Caco-2 (cell line): ENCODE results near the gene MR1. TPM values are rescaled to one million over a fixed set of nuclear protein-coding genes. Genes with fewer than 3 reads are reported as not detected.
A peak's percentile ranks its signal among the peaks of the same experiment; 100 is the strongest.

Experiments used
- BruUV-seq: library from RNA; stranded (reverse); fragments of 400-500 nt; replicated peaks from 2 replicates; lab custom pipeline; 2021; lab: Mats Ljungman, UMichigan
- CTCF ChIA-PET: fragments of 300-600 bp; sonication (Branson Sonifier 250); formaldehyde crosslinking; loops from one replicate; lab custom pipeline; 2022; ENCODE audit warnings: antibody characterized with exemption; lab: Charles Lee
- POLR2A ChIA-PET: fragments of 300-600 bp; sonication (Branson Sonifier 250); formaldehyde crosslinking; loops from one replicate; lab custom pipeline; 2022; ENCODE audit warnings: antibody characterized with exemption; lab: Charles Lee
- DNase-seq, 2 experiments: peaks; one replicate each; pipeline versions ENCODE4 v3.0.0 to v3.0.0-alpha.2; 2020 to 2022
- H3K27me3 ChIP-seq: replicated peaks from 2 replicates; pipeline ENCODE4 v1.6.0; 2011; ENCODE audit warnings: low read length; ENCODE audit not compliant: control insufficient read depth, insufficient read depth
- H3K36me3 ChIP-seq: 2 replicates; pipeline ENCODE4 v1.5.1; 2011; ENCODE audit warnings: low read length; ENCODE audit not compliant: control insufficient read depth, insufficient read depth
- H3K4me1 ChIP-seq: fragments of 250-450 bp; sonication (Bioruptor Pico); 2 replicates; pipeline ENCODE4 v1.5.1; 2020; ENCODE audit warnings: mild to moderate bottlenecking
- H3K4me3 ChIP-seq: 2 replicates; pipeline ENCODE4 v1.5.1; 2011; ENCODE audit warnings: low read depth, mild to moderate bottlenecking, control low read depth, low read length
- H3K9me3 ChIP-seq: fragments of 250-450 bp; sonication (Bioruptor Pico); 2 replicates; pipeline ENCODE4 v1.5.1; 2020; ENCODE audit warnings: mild to moderate bottlenecking, moderate library complexity
- H3K27ac Mint-ChIP-seq: one replicate; pipeline ENCODE4 v1.8.0; 2022; ENCODE audit warnings: mixed read lengths; ENCODE audit not compliant: unreplicated experiment
- H3K27me3 Mint-ChIP-seq: one replicate; pipeline ENCODE4 v1.8.0; 2022; ENCODE audit warnings: mixed read lengths; ENCODE audit not compliant: insufficient read depth, unreplicated experiment
- H3K36me3 Mint-ChIP-seq: one replicate; pipeline ENCODE4 v1.8.0; 2022; ENCODE audit warnings: mild to moderate bottlenecking, mixed read lengths; ENCODE audit not compliant: insufficient read depth, unreplicated experiment
- H3K4me1 Mint-ChIP-seq: one replicate; pipeline ENCODE4 v1.8.0; 2022; ENCODE audit warnings: low read depth, mixed read lengths; ENCODE audit not compliant: unreplicated experiment
- H3K4me3 Mint-ChIP-seq: one replicate; pipeline ENCODE4 v1.8.0; 2022; ENCODE audit warnings: mild to moderate bottlenecking, moderate library complexity, mixed read lengths; ENCODE audit not compliant: unreplicated experiment
- H3K9me3 Mint-ChIP-seq: one replicate; pipeline ENCODE4 v1.8.0; 2022; ENCODE audit warnings: mixed read lengths; ENCODE audit not compliant: unreplicated experiment
- CTCF ChIP-seq, 2 experiments: fragments of 200-600 bp in 1 of 2; IDR thresholded peaks; 1 replicate in 1 of 2; 2 replicates in 1 of 2; pipeline versions ENCODE4 v1.5.1 to v1.8.0; 2011 to 2022; ENCODE audit warnings: antibody characterized with exemption in 1 of 2, control low read depth in 1 of 2, inconsistent platforms in 1 of 2, low read depth in 1 of 2, low read length in 1 of 2, mild to moderate bottlenecking in 1 of 2, moderate library complexity in 1 of 2; ENCODE audit not compliant: insufficient read depth in 1 of 2, severe bottlenecking in 1 of 2, unreplicated experiment in 1 of 2
- intact Hi-C: fragments of 100-400 bp; cut with micrococcal nuclease; formaldehyde crosslinking; loops from one replicate; pipeline ENCODE4 v1.10.0; 2022; ENCODE audit not compliant: unreplicated experiment
- total RNA-seq: library from RNA; stranded (reverse); gene quantifications from 2 replicates; pipeline ENCODE4 v1.2.3, GENCODE V29; 2022

The MR1 gene
- total RNA-seq, 1 experiment from 2014 or later = 2.5 TPM

GRCh38 chr1:181100934-181101333 is 67.2 kb downstream of the MR1 start:
- Mint-ChIP-seq H3K4me3 (peak overlapping the region; percentile 46), H3K9me3 (no peaks in the 10 kb centered on the region), H3K27ac (no peak overlapping the region), H3K36me3 (peaks cover 18% of the 10 kb centered on the region), H3K27me3 (no peaks in the 10 kb centered on the region), H3K4me1 (peaks cover 43% of the 10 kb centered on the region)
- no peaks in the 10 kb centered on the region for H3K27me3 ChIP-seq
- DNase-seq = no peak
- intact Hi-C loops = no loop called here
- no TSS peak for BruUV-seq
- H3K36me3 ChIP-seq = no peaks in the 10 kb centered on the region
- peaks cover 45% of the 10 kb centered on the region for H3K4me1 ChIP-seq
- H3K9me3 ChIP-seq = no peaks in the 10 kb centered on the region
- no peak overlapping the region for H3K4me3 ChIP-seq
- ChIA-PET POLR2A (interaction anchor here (1.4 kb wide), 1 partner anchor 12 kb away, joined by 9 read pairs; the partner anchor contains the start of gene IER5), CTCF (interaction anchor here (0.9 kb wide), 1 partner anchor 219 kb away, joined by 10 read pairs; no protein-coding TSS in a partner anchor)
- no peak for TF ChIP-seq CTCF (IDR thresholded peaks at IDR 0.05; ENCODE audit: insufficient read depth in 1 of 2, low read depth in 1 of 2, low read length in 1 of 2, severe bottlenecking in 1 of 2, unreplicated experiment in 1 of 2)

- Histone ChIP-seq H3K27me3 (no peaks in the 10 kb centered on the region), H3K9me3 (no peaks in the 10 kb centered on the region), H3K4me3 (no peak overlapping the region), H3K36me3 (no peaks in the 10 kb centered on the region), H3K4me1 (peaks cover 45% of the 10 kb centered on the region)
- peaks cover 19% of the 10 kb centered on the region for H3K36me3 Mint-ChIP-seq
- no peaks in the 10 kb centered on the region for H3K9me3 Mint-ChIP-seq
- no TSS peak for BruUV-seq
- peaks cover 51% of the 10 kb centered on the region for H3K4me1 Mint-ChIP-seq
- no peak overlapping the region for H3K27ac Mint-ChIP-seq
- no peaks in the 10 kb centered on the region for H3K27me3 Mint-ChIP-seq
- no peak for DNase-seq
- CTCF ChIA-PET = no interaction called here
- POLR2A ChIA-PET = no interaction called here
- intact Hi-C loops = no loop called here
- no peak overlapping the region for H3K4me3 Mint-ChIP-seq
- TF ChIP-seq CTCF (IDR thresholded peaks at IDR 0.05; ENCODE audit: insufficient read depth in 1 of 2, low read depth in 1 of 2, low read length in 1 of 2, severe bottlenecking in 1 of 2, unreplicated experiment in 1 of 2) = no peak
These were observed 67.9 kb downstream of the MR1 start for GRCh38 chr1:181101581-181102226.

- intact Hi-C loops = no loop called here
- Mint-ChIP-seq H3K9me3 (no peaks in the 10 kb centered on the region), H3K36me3 (peaks cover 19% of the 10 kb centered on the region), H3K27me3 (no peaks in the 10 kb centered on the region), H3K27ac (no peak overlapping the region), H3K4me1 (peaks cover 60% of the 10 kb centered on the region), H3K4me3 (no peak overlapping the region)
- Histone ChIP-seq H3K36me3 (no peaks in the 10 kb centered on the region), H3K4me1 (peaks cover 53% of the 10 kb centered on the region), H3K27me3 (no peaks in the 10 kb centered on the region), H3K9me3 (no peaks in the 10 kb centered on the region), H3K4me3 (no peak overlapping the region)
- no peak for DNase-seq
- BruUV-seq = no TSS peak
- no peak for TF ChIP-seq CTCF (IDR thresholded peaks at IDR 0.05; ENCODE audit: insufficient read depth in 1 of 2, low read depth in 1 of 2, low read length in 1 of 2, severe bottlenecking in 1 of 2, unreplicated experiment in 1 of 2)
- POLR2A ChIA-PET = no interaction called here
- CTCF ChIA-PET = interaction anchor here (1.0 kb wide), 1 partner anchor 33 kb away, joined by 3 read pairs; no protein-coding TSS in a partner anchor
These were observed 69.1 kb downstream of the MR1 start for GRCh38 chr1:181102841-181103240.
